HepG2 (cell line): ENCODE measurements around the gene ZNF844. TPM values are rescaled to one million over a fixed set of nuclear protein-coding genes. Genes with fewer than 3 reads are reported as not detected.

Source experiments
- ARNTL ChIP-seq: sonication (generic); formaldehyde crosslinking; IDR thresholded peaks from 2 replicates; pipeline ENCODE4 v1.4.0; 2020; ENCODE audit warnings: mild to moderate bottlenecking, missing genetic modification reagents
- GATA4 ChIP-seq: sonication (generic); IDR thresholded peaks from 2 replicates; pipeline ENCODE4 v1.6.1; 2016; ENCODE audit warnings: antibody characterized with exemption, low read depth, borderline replicate concordance
- NCOR1 ChIP-seq: fragments of 200-600 bp; sonication (generic); IDR thresholded peaks from 2 replicates; pipeline ENCODE4 v1.7.0; 2017; ENCODE audit warnings: antibody characterized with exemption, low read length, borderline replicate concordance
- POGZ ChIP-seq: sonication (generic); formaldehyde crosslinking; IDR thresholded peaks from 2 replicates; pipeline ENCODE4 v1.4.0; 2020; ENCODE audit warnings: mild to moderate bottlenecking, missing genetic modification reagents
- ZNF34 ChIP-seq: sonication (generic); formaldehyde crosslinking; IDR thresholded peaks from 2 replicates; pipeline ENCODE4 v1.4.0; 2020; ENCODE audit warnings: mild to moderate bottlenecking, missing genetic modification reagents, borderline replicate concordance
- ZNF619 ChIP-seq: sonication (generic); formaldehyde crosslinking; IDR thresholded peaks from 2 replicates; pipeline ENCODE4 v1.4.0; 2020; ENCODE audit warnings: mild to moderate bottlenecking, missing genetic modification reagents
- polyA plus RNA-seq, 8 experiments: library from polyadenylated mRNA; depleted of rRNA in 3 of 8; stranded (reverse) in 7 of 8; unstranded in 1 of 8; fragments of >200 nt; fragmentation: Illumina TruSeq in 4 of 8; extraction: Trizol in 4 of 8; gene quantifications; 2 replicates each; pipeline versions ENCODE4 v1.2.1 to v1.2.3, GENCODE V29; 2011 to 2016; ENCODE audit warnings: low read depth in 4 of 8, missing spikeins in 1 of 8, mixed read lengths in 1 of 8; ENCODE audit not compliant: insufficient read depth in 1 of 8
- total RNA-seq, 5 experiments: library from RNA; depleted of rRNA; stranded (reverse); fragments of >200 nt; fragmentation: Illumina TruSeq; extraction: Trizol; gene quantifications; 2 replicates each; pipeline ENCODE4 v1.2.3, GENCODE V29; 2016; ENCODE audit warnings: low read depth in 1 of 5
- TF ChIP-seq, protein P1 (sequence below): sonication (generic); formaldehyde crosslinking; IDR thresholded peaks from 2 replicates; pipeline ENCODE4 v1.4.0; 2020; ENCODE audit warnings: missing genetic modification reagents
- TF ChIP-seq, protein P2 (sequence below), 2 experiments: fragments of 450-650 bp in 1 of 2; sonication (generic) in 1 of 2; formaldehyde crosslinking in 1 of 2; IDR thresholded peaks; 2 replicates each; pipeline versions ENCODE4 v1.6.1 to v1.8.0; 2016 to 2022; ENCODE audit warnings: antibody characterized with exemption in 1 of 2, mild to moderate bottlenecking in 1 of 2, missing genetic modification reagents in 1 of 2
- TF ChIP-seq, protein P3 (sequence below): sonication (generic); formaldehyde crosslinking; IDR thresholded peaks from 2 replicates; pipeline ENCODE4 v1.9.0; 2021; ENCODE audit warnings: missing genetic modification reagents, borderline replicate concordance

Gene ZNF844
- total and polyA plus RNA-seq, 2 of the 13 experiments (the other 11 are each of a cell fraction or from before 2014, with no cell fraction given) = 1.0 to 3.2 TPM

DNA sequence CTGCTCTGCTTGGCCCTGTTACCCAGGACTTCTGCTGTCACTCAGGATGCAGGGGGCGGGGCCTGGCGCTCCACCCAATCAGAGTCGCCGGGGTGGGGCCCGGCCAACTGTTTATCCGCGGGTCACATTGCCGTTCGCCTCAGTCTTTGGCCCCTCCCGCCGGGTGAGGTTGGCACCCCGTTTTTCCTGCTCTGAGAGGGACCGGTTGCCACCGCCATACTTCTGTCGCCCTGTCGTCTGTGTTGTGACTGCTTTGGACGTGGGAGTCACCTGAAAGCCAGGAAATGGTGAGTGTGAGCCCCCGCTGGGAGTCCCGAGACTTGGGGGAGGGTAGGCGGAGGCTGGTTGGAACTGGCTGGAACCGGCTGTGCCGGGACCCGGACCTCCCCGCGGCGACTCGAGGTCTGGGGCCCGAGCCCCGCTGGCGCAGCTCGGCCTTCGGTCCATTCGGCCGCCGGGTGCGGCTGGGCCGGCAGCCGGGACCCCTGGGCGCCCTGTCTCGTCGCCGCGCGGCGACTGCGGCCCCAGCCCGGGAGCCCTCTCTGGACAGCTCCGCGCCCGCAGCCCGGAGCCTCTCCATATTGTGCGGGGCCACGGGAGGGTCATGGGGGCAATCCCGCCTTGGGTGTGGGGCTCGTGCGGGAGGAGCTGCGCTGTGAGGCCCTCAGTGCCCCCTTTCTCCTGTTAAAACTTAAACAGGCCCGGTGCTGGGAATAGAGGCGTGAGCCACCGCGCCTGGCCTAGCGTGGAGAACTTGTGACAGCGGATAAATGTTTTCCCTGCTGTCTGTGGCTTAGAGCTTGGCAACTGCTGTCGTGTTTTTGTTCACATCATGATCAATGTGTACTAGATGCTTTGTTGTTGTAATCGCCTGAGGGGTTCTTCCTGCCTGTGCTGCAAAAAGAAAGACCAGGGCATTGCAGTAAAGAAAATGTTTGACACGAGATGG is at the start of gene ZNF844 (continued):
- TF ChIP-seq POGZ (no peak), ARNTL (0 out of 2 replicates have a peak, but pooled peaks have one; percentile 40), GATA4 (no peak), ZNF34 (CRISPR knock-in tag) (0 out of 2 replicates have a peak, but pooled peaks have one; percentile 55), ZNF619 (no peak), NCOR1 (no peak)
- TF ChIP-seq, protein P1, sequence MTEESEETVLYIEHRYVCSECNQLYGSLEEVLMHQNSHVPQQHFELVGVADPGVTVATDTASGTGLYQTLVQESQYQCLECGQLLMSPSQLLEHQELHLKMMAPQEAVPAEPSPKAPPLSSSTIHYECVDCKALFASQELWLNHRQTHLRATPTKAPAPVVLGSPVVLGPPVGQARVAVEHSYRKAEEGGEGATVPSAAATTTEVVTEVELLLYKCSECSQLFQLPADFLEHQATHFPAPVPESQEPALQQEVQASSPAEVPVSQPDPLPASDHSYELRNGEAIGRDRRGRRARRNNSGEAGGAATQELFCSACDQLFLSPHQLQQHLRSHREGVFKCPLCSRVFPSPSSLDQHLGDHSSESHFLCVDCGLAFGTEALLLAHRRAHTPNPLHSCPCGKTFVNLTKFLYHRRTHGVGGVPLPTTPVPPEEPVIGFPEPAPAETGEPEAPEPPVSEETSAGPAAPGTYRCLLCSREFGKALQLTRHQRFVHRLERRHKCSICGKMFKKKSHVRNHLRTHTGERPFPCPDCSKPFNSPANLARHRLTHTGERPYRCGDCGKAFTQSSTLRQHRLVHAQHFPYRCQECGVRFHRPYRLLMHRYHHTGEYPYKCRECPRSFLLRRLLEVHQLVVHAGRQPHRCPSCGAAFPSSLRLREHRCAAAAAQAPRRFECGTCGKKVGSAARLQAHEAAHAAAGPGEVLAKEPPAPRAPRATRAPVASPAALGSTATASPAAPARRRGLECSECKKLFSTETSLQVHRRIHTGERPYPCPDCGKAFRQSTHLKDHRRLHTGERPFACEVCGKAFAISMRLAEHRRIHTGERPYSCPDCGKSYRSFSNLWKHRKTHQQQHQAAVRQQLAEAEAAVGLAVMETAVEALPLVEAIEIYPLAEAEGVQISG (CRISPR knock-in tag) = 0 out of 2 replicates have a peak, but pooled peaks have one; percentile 26
- TF ChIP-seq, protein P2, sequence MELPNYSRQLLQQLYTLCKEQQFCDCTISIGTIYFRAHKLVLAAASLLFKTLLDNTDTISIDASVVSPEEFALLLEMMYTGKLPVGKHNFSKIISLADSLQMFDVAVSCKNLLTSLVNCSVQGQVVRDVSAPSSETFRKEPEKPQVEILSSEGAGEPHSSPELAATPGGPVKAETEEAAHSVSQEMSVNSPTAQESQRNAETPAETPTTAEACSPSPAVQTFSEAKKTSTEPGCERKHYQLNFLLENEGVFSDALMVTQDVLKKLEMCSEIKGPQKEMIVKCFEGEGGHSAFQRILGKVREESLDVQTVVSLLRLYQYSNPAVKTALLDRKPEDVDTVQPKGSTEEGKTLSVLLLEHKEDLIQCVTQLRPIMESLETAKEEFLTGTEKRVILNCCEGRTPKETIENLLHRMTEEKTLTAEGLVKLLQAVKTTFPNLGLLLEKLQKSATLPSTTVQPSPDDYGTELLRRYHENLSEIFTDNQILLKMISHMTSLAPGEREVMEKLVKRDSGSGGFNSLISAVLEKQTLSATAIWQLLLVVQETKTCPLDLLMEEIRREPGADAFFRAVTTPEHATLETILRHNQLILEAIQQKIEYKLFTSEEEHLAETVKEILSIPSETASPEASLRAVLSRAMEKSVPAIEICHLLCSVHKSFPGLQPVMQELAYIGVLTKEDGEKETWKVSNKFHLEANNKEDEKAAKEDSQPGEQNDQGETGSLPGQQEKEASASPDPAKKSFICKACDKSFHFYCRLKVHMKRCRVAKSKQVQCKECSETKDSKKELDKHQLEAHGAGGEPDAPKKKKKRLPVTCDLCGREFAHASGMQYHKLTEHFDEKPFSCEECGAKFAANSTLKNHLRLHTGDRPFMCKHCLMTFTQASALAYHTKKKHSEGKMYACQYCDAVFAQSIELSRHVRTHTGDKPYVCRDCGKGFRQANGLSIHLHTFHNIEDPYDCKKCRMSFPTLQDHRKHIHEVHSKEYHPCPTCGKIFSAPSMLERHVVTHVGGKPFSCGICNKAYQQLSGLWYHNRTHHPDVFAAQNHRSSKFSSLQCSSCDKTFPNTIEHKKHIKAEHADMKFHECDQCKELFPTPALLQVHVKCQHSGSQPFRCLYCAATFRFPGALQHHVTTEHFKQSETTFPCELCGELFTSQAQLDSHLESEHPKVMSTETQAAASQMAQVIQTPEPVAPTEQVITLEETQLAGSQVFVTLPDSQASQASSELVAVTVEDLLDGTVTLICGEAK (IDR thresholded peaks at IDR 0.05) = no peak
- TF ChIP-seq, protein P2 (CRISPR knock-in tag; IDR thresholded peaks at IDR 0.05) = no peak
- TF ChIP-seq, protein P3, sequence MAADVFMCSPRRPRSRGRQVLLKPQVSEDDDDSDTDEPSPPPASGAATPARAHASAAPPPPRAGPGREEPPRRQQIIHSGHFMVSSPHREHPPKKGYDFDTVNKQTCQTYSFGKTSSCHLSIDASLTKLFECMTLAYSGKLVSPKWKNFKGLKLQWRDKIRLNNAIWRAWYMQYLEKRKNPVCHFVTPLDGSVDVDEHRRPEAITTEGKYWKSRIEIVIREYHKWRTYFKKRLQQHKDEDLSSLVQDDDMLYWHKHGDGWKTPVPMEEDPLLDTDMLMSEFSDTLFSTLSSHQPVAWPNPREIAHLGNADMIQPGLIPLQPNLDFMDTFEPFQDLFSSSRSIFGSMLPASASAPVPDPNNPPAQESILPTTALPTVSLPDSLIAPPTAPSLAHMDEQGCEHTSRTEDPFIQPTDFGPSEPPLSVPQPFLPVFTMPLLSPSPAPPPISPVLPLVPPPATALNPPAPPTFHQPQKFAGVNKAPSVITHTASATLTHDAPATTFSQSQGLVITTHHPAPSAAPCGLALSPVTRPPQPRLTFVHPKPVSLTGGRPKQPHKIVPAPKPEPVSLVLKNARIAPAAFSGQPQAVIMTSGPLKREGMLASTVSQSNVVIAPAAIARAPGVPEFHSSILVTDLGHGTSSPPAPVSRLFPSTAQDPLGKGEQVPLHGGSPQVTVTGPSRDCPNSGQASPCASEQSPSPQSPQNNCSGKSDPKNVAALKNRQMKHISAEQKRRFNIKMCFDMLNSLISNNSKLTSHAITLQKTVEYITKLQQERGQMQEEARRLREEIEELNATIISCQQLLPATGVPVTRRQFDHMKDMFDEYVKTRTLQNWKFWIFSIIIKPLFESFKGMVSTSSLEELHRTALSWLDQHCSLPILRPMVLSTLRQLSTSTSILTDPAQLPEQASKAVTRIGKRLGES (CRISPR knock-in tag) = no peak
